ENCODE data around the gene PIM3.

The PIM3 gene

GRCh38 chr22:49960159-49961004, at the start of gene PIM3:
PIM3 (plus strand) TSS chr22:49960772; CDS start chr22:49960948, 176 bp downstream.
- FAIRE-seq: no peak
- TF ChIP-seq POLR2A (IDR thresholded peaks at IDR 0.05; ENCODE audit: low read depth, low read length): peak; percentile 82
- peak; percentile 97 for DNase-seq (ENCODE audit: insufficient read length, low spot score)

GRCh38 chr22:49911881-49912625, 48.5 kb upstream of the PIM3 start:
- no peak for DNase-seq (ENCODE audit: insufficient read length, low spot score)
- no peak for TF ChIP-seq POLR2A (IDR thresholded peaks at IDR 0.05; ENCODE audit: low read depth, low read length)
- FAIRE-seq: no peak

- no peak for TF ChIP-seq POLR2A (IDR thresholded peaks at IDR 0.05; ENCODE audit: low read depth, low read length)
- FAIRE-seq: no peak
- no peak for DNase-seq (ENCODE audit: insufficient read length, low spot score)
Observed at GRCh38 chr22:49913026-49913425, 47.5 kb upstream of the PIM3 start.

- FAIRE-seq (no peak), DNase-seq (ENCODE audit: insufficient read length, low spot score) (no peak)
- TF ChIP-seq POLR2A (IDR thresholded peaks at IDR 0.05; ENCODE audit: low read depth, low read length): no peak
Observed at GRCh38 chr22:49913446-49913845, 47.1 kb upstream of the PIM3 start.

GRCh38 chr22:49914256-49914655, 46.3 kb upstream of the PIM3 start:
- TF ChIP-seq POLR2A (IDR thresholded peaks at IDR 0.05; ENCODE audit: low read depth, low read length): no peak
- DNase-seq (ENCODE audit: insufficient read length, low spot score) (no peak), FAIRE-seq (no peak)

- no peak for DNase-seq (ENCODE audit: insufficient read length, low spot score)
- no peak for TF ChIP-seq POLR2A (IDR thresholded peaks at IDR 0.05; ENCODE audit: low read depth, low read length)
- FAIRE-seq: no peak
Observed at GRCh38 chr22:49915610-49916009, 45.0 kb upstream of the PIM3 start.

- FAIRE-seq (no peak), DNase-seq (ENCODE audit: insufficient read length, low spot score) (no peak)
- no peak for TF ChIP-seq POLR2A (IDR thresholded peaks at IDR 0.05; ENCODE audit: low read depth, low read length)
Observed at GRCh38 chr22:49916831-49917230, 43.7 kb upstream of the PIM3 start.

- FAIRE-seq (no peak), DNase-seq (ENCODE audit: insufficient read length, low spot score) (peak; percentile 93)
- TF ChIP-seq POLR2A (IDR thresholded peaks at IDR 0.05; ENCODE audit: low read depth, low read length): peak; percentile 86
Observed at GRCh38 chr22:49917974-49918910, 42.3 kb upstream of the PIM3 start, which contains the start of the genes ALG12 and CRELD2. ALG12 (minus strand) TSS chr22:49918438; CDS start chr22:49913765, 4,673 bp downstream. CRELD2 (plus strand) TSS chr22:49918634; CDS start chr22:49918770, 136 bp downstream.

GRCh38 chr22:49918911-49919881, 41.4 kb upstream of the PIM3 start:
- DNase-seq (ENCODE audit: insufficient read length, low spot score) (no peak), FAIRE-seq (no peak)
- TF ChIP-seq POLR2A (IDR thresholded peaks at IDR 0.05; ENCODE audit: low read depth, low read length): no peak

GRCh38 chr22:49920859-49921258, 39.7 kb upstream of the PIM3 start:
- TF ChIP-seq POLR2A (IDR thresholded peaks at IDR 0.05; ENCODE audit: low read depth, low read length): no peak
- FAIRE-seq (no peak), DNase-seq (ENCODE audit: insufficient read length, low spot score) (no peak)

GRCh38 chr22:49921508-49922278, 38.9 kb upstream of the PIM3 start:
- no peak for TF ChIP-seq POLR2A (IDR thresholded peaks at IDR 0.05; ENCODE audit: low read depth, low read length)
- FAIRE-seq (no peak), DNase-seq (ENCODE audit: insufficient read length, low spot score) (no peak)

GRCh38 chr22:49922484-49922883, 38.1 kb upstream of the PIM3 start:
- TF ChIP-seq POLR2A (IDR thresholded peaks at IDR 0.05; ENCODE audit: low read depth, low read length): no peak
- no peak for DNase-seq (ENCODE audit: insufficient read length, low spot score)
- FAIRE-seq: no peak

Measured in H54 (cell line).